ENCODE measurements around the gene SLC13A4.
"Not testable (repeated sequence)": the region's sequence is repeated elsewhere in the genome, so short reads cannot be mapped to it uniquely, and the experiment has no call there.

The SLC13A4 gene

DNA sequence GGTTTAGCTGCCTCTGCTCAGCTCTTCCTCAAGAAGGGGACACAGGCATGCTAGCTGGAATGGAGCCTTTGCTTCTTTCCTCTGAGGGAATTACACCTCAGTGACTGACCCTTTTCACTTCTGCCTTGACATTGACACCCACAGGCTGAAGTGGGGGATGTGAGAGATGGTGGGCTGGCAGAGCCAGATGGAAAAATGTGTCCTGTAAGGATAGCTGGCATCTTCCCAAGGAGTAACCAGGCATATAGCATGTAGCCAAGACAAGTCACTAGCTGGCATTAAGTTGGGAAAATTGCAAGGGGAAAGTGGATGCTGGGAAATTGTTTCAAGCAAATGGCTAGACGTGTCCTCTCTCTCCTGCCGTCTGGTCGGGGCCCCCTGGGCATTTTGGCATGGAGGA, 45.8 kb downstream of the SLC13A4 start:
- Mint-ChIP-seq H3K27ac (peak overlapping the region; percentile 67), H3K4me1 (peaks cover 14 to 22% of the 10 kb centered on the region in 2 donors), H3K27me3 (no peaks in the 10 kb centered on the region), H3K4me3 (no peak overlapping the region), H3K36me3 (peaks cover 23 to 48% of the 10 kb centered on the region in 2 donors), H3K9me3 (no peaks in the 10 kb centered on the region)
- DNase-seq (no peak), ATAC-seq (replicated peaks) (no peak)

DNA sequence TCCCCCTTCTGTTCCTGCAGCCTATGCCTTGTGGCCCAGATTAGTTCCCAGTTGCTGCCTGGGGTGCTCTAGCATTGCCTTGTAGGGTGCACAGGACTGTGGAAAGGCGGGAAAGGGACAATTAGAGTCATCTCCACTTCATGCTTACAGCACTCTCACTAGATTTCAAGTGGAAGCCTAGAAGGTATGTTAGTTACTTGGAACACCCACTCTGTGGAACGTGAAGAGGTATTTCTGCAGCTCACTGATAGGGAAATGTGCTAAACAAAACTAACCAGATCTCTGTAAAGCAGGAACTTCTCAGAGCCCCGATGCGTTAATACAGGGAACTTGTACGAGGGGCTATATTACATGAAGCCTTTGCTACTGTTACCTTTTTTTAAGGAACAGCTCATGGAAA, 46.2 kb downstream of the SLC13A4 start:
- peaks cover 23 to 47% of the 10 kb centered on the region in 2 donors for H3K36me3 Mint-ChIP-seq
- no peak overlapping the region for H3K4me3 Mint-ChIP-seq
- no peak overlapping the region for H3K27ac Mint-ChIP-seq
- H3K4me1 Mint-ChIP-seq: peaks cover 14 to 22% of the 10 kb centered on the region in 2 donors
- no peaks in the 10 kb centered on the region for H3K9me3 Mint-ChIP-seq
- H3K27me3 Mint-ChIP-seq: no peaks in the 10 kb centered on the region
- ATAC-seq (replicated peaks): no peak
- no peak for DNase-seq

DNA sequence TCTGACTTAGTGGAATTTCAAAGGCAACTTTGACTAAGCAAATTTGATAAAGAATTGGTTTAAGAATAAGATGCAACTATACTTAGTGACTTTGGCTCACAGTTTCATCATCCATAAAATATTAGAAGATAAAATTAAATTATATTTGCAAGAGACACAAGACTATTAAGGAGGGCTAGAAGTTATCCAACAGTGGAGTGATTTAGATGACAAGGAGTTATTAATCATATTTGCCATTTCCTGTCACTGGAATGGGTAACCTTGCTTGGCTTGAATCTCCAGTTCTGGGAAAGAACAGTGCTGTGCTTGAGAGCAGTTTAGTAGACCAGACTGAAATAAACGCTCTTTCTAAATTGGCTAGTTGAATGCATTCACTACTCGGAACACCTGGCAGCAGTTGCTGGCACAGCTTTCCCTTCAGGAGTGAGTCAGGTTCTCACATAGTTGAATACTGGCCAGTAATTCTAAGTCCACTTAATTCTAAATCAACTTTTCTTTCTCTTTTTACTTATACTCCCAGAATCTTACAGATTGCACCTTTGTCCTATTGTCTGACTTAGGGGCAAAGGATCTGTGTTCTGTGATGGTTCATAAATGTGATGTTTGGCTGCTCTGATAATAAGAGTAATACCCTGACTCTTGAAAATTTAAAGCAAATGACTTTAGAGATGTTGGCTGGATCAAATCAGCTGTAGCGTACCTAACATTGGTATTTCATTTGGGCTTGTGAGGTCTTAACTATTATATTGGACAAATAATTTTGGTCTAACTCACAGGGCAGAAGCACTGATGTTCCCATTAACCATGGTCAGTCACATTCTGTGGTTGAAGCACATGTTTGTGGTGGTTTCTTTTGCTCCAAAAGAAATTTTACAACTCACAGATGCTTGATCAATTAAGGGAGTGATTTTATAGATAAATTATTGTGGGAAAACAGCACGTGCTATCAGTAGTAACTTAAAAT, 49.1 kb downstream of the SLC13A4 start:
- no peaks in the 10 kb centered on the region for H3K9me3 Mint-ChIP-seq
- no peak overlapping the region for H3K4me3 Mint-ChIP-seq
- H3K4me1 Mint-ChIP-seq: peaks cover 13 to 22% of the 10 kb centered on the region in 2 donors
- H3K36me3 Mint-ChIP-seq: peaks cover 23 to 44% of the 10 kb centered on the region in 2 donors
- H3K27me3 Mint-ChIP-seq: no peaks in the 10 kb centered on the region
- ATAC-seq (replicated peaks): no peak
- H3K27ac Mint-ChIP-seq: no peak overlapping the region
- DNase-seq: no peak

DNA sequence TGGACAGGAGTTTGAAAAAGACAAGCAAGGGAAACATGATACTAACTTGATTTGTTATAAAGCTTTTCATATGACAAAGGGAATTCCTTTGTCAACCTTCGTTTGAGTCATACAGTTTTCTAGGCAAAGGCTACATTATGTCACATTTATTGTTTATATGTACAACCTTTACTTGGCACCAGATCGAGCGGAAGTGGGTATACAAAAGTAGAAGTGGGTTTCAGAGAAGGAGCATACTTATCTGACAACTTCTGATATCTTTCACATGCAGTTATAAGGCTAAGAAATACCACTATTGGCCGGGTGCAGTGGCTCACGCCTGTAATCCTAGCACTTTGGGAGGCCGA, 54.7 kb downstream of the SLC13A4 start:
- no peak for DNase-seq

DNA sequence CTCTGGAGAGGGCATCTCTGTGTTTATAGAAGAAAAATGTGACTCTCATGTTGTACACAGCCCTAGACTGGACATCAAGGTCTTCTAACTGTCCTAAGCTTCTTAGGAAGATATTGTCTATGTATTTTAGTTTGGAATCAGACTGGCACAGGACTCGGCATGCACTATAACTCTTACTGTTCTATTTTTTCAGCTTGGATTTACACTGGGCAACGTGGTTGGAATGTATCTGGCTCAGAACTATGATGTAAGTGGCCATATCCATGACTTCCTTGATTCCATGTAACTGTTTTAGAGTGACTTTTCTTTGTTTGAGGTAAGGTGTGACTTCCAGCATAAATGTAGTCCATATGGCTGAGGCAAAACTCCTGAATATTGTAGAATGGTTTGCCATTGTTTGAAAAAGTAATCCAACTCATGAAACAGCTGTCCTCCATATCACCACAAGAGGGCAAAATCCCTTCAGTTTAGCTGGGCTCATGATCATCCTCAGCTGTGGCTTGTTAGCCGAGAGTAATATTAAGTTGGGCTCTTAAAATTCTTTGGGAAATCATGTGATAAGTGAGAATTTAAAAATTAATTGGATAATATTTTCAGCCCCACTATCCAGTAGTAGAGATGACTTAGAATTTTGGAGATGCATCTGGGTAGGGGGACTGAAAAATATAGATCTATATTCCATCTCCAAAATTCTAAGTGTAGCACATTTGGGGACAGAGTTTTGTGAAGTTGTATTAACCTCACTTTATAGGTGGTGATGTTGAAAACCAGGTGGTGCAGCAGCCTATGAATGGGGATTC, 55.2 kb downstream of the SLC13A4 start:
- Mint-ChIP-seq H3K9me3 (peaks cover 1 to 4% of the 10 kb centered on the region in 2 donors), H3K27ac (no peak overlapping the region), H3K27me3 (no peaks in the 10 kb centered on the region), H3K4me1 (peaks cover 13 to 19% of the 10 kb centered on the region in 2 donors), H3K36me3 (peaks cover 23 to 50% of the 10 kb centered on the region in 2 donors), H3K4me3 (no peak overlapping the region)
- peak; percentile 52 to 55 for ATAC-seq (replicated peaks)
- DNase-seq: no peak

More for the DNA sequence above, 54.7 kb downstream of the SLC13A4 start:
- H3K4me1 Mint-ChIP-seq: peaks cover 11 to 19% of the 10 kb centered on the region in 2 donors
- ATAC-seq (replicated peaks): no peak
- peaks cover 1 to 4% of the 10 kb centered on the region in 2 donors for H3K9me3 Mint-ChIP-seq
- H3K27ac Mint-ChIP-seq: no peak overlapping the region
- no peak overlapping the region for H3K4me3 Mint-ChIP-seq
- H3K27me3 Mint-ChIP-seq: no peaks in the 10 kb centered on the region
- peaks cover 23 to 50% of the 10 kb centered on the region in 2 donors for H3K36me3 Mint-ChIP-seq

DNA sequence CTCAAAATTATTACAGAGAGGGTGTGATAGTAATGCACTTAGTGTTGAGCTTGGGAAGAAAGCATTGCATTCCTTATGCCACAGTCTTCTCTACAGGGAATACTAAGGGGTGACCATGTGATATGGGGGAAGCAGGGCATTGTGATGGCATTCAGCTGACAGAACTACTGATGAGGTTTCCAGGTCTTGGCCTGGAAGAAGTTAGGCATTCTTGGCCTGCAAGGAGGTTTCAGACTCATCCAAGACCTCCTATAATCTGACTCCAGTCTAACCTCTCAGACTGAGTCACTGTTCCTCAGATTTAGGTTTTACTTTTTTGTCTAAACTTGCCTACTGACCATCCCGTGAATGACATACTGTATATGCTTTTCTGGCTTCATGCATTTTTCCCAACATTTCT, 57.8 kb downstream of the SLC13A4 start:
- Mint-ChIP-seq H3K4me3 (no peak overlapping the region), H3K36me3 (peaks cover 28 to 53% of the 10 kb centered on the region in 2 donors), H3K4me1 (peaks cover 23 to 33% of the 10 kb centered on the region in 2 donors), H3K27me3 (no peaks in the 10 kb centered on the region), H3K9me3 (peaks cover 1 to 4% of the 10 kb centered on the region in 2 donors), H3K27ac (no peak overlapping the region)
- ATAC-seq (replicated peaks) (no peak), DNase-seq (no peak)

DNA sequence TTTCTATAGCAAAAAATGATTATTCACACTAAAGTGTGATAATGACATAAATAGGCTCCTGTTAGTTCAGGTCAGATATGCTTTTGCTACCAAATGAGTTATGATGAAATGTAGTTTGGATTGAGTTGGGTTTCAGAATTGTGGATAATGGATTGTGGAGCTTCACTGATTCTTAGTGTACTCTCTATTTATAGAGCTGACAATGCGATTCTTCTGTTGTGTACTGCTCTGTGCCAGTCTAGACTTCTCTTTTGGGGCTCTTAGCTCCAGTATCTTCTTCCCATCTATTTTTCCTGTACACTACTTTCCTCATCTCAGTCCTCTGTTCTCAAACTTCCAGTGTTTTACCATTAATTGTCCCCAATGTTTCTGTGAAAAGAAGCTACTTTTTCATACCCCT, 58.2 kb downstream of the SLC13A4 start:
- Mint-ChIP-seq H3K4me3 (no peak overlapping the region), H3K9me3 (peaks cover 1 to 4% of the 10 kb centered on the region in 2 donors), H3K27ac (no peak overlapping the region), H3K27me3 (no peaks in the 10 kb centered on the region), H3K36me3 (peaks cover 27 to 54% of the 10 kb centered on the region in 2 donors), H3K4me1 (peaks cover 27 to 38% of the 10 kb centered on the region in 2 donors)
- no peak for ATAC-seq (replicated peaks)
- DNase-seq: no peak

DNA sequence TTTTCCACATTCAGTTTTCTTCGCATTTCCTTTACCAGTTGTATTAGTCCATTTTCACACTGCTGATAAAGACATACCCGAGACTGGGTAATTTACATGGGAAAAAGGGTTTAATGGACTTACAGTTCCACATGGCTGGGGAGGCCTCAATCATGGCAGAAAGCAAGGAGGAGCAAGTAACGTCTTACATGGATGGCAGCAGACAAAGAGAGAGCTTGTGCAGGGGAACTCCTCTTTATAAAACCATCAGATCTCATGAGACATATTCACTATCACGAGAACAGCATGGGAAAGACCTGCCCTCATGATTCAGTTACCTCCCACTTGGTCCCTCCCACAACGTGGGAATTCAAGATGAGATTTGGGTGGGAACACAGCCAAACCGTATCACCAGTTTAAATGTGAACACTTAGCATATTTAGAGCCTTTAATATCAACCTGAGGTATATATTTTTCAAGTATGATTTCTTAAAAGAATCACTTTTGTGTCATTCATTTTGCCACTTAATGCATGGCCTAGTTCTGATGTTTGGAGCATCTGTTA, 59.1 kb downstream of the SLC13A4 start:
- not testable (repeated sequence) for H3K9me3 Mint-ChIP-seq; DNase-seq; ATAC-seq (replicated peaks); H3K27ac Mint-ChIP-seq; H3K4me3 Mint-ChIP-seq; H3K27me3 Mint-ChIP-seq
- H3K4me1 Mint-ChIP-seq: peaks cover 28 to 44% of the 10 kb centered on the region in 2 donors
- H3K36me3 Mint-ChIP-seq: peaks cover 24 to 49% of the 10 kb centered on the region in 2 donors

DNA sequence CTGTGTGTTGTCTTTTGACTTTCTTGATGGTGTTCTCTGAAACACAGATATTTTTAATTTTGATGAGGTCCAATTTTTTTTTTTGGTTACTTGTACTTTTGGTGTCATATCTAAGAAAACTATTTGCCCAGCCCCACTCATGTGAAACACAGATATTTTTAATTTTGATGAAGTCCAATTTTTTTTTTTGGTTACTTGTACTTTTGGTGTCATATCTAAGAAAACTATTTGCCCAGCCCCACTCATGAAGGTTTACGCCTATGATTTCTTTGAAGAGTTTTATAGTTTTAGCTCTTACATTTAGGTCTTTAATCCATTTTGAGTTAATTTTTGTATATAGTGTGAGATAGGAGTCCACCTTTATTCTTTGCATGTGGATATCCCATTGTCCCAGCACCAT, 60.4 kb downstream of the SLC13A4 start:
- not testable (repeated sequence) for H3K27me3 Mint-ChIP-seq; H3K4me3 Mint-ChIP-seq; H3K9me3 Mint-ChIP-seq; H3K27ac Mint-ChIP-seq; DNase-seq; ATAC-seq (replicated peaks)
- Mint-ChIP-seq H3K36me3 (peaks cover 24 to 40% of the 10 kb centered on the region in 2 donors), H3K4me1 (peaks cover 28 to 46% of the 10 kb centered on the region in 2 donors)

DNA sequence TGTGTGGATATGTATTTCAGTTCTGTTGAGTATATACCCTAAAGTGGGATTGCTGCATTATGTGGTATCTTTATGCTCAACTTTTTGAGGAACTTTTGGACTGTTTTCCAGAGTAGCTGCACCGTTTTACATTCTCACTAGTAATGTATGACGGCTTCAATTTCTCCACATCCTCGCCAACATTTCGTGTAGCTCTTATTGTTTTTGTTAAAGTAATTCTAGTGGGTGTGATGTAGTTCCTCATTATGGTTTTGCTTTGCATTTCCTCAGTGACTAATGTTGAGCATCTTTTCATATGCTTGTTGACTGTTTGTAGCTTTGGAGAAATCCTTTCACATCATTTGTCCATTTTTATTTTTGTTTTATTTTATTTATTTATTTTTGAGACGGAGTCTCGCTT, 61.1 kb downstream of the SLC13A4 start:
- Mint-ChIP-seq H3K27ac (peak overlapping the region; percentile 26), H3K27me3 (no peaks in the 10 kb centered on the region), H3K4me3 (no peak overlapping the region), H3K36me3 (peaks cover 25 to 43% of the 10 kb centered on the region in 2 donors), H3K4me1 (peaks cover 29 to 47% of the 10 kb centered on the region in 2 donors), H3K9me3 (peaks cover 2 to 4% of the 10 kb centered on the region in 2 donors)
- no peak for DNase-seq
- peak in 1 of 2 donors; percentile 39 for ATAC-seq (replicated peaks)

DNA sequence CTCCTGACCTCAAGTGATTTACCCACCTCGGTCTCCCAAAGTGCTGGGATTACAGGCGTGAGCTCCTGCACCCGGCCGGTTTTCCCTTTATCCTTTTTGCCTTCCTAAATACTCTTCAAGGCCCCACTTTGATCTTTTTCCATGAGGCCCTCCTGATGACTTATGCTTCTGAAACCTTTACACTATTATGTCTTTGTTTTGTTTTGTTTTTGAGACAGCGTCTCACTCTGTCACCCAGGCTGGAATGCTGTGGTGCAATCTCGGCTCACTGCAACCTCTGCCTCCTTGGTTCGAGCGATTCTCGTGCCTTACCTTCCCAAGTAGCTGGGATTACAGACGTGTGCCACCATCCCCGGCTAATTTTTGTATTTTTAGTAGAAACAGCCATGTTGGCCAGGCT, 61.8 kb downstream of the SLC13A4 start:
- peaks cover 4% of the 10 kb centered on the region in 2 donors for H3K9me3 Mint-ChIP-seq
- DNase-seq (no peak), ATAC-seq (replicated peaks) (no peak)
- peak overlapping the region; percentile 26 for H3K27ac Mint-ChIP-seq
- peaks cover 32 to 47% of the 10 kb centered on the region in 2 donors for H3K4me1 Mint-ChIP-seq
- peaks cover 26 to 46% of the 10 kb centered on the region in 2 donors for H3K36me3 Mint-ChIP-seq
- no peak overlapping the region for H3K4me3 Mint-ChIP-seq
- H3K27me3 Mint-ChIP-seq: no peaks in the 10 kb centered on the region

DNA sequence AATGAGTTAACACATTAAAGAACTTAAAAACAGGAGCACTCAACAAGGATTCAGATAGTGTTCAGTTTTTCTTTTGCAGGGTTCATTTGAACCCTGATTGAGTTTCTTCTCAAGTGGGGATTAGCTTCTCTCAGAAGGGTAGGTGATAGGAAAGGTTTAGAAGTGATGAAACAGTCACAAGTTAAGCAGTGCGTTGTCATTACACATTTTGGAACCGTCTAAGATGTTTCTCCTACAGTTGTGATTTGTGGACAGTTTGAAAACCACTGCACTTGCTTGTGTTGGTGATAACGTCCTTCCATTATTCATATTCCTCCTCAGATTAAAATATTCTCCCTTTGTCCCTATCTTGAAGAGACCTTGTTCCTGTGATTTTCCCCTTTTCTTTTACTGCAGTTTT, 62.9 kb downstream of the SLC13A4 start:
- Mint-ChIP-seq H3K27ac (no peak overlapping the region), H3K27me3 (no peaks in the 10 kb centered on the region), H3K4me3 (no peak overlapping the region), H3K9me3 (peaks cover 4% of the 10 kb centered on the region in 2 donors), H3K4me1 (peaks cover 32 to 46% of the 10 kb centered on the region in 2 donors), H3K36me3 (peaks cover 28 to 48% of the 10 kb centered on the region in 2 donors)
- no peak for ATAC-seq (replicated peaks)
- no peak for DNase-seq

DNA sequence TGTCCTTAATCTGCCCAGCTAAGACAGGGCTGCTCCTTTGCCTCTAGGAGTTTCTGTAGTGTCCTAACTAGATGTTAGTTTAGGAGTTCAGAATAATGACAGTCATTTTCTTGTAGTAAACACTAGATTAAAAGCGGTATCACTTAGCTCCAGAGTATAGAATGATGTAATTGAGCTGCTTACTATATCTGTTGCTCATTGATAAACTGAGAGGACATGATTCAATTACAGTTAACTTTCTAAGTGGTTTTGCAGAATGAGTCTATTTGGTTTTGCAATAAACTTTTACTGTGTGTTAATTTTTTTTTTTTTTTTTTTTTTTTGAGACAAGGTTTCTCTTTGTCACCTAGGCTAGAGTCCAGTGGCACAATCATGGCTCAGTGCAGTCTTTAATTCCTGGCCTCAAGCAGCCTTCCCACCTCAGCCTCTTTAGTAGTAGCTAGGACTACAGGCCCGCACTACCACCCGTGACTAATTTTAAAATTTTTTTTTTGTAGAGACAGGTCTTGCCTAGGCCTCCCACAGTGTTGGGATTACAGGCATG, 63.9 kb downstream of the SLC13A4 start:
- Mint-ChIP-seq H3K4me3 (peak overlapping the region; percentile 63 to 93), H3K27me3 (no peaks in the 10 kb centered on the region), H3K36me3 (peaks cover 29 to 45% of the 10 kb centered on the region in 2 donors), H3K27ac (peak overlapping the region; percentile 85), H3K4me1 (peaks cover 32 to 39% of the 10 kb centered on the region in 2 donors), H3K9me3 (peaks cover 3 to 4% of the 10 kb centered on the region in 2 donors)
- ATAC-seq (replicated peaks) (no peak), DNase-seq (no peak)
